NAMALWA (cell line): Measurements from ENCODE around the gene KIF21A.
A peak's percentile ranks its signal among the peaks of the same experiment; 100 is the strongest.

Source experiments
- DNase-seq: peaks from one replicate; pipeline ENCODE4 v3.0.0-alpha.2; 2015; ENCODE audit warnings: low spot score

KIF21A gene

GRCh38 chr12:39389399-39390150, 53.3 kb downstream of the KIF21A start:
- DNase-seq, result no peak

DNA sequence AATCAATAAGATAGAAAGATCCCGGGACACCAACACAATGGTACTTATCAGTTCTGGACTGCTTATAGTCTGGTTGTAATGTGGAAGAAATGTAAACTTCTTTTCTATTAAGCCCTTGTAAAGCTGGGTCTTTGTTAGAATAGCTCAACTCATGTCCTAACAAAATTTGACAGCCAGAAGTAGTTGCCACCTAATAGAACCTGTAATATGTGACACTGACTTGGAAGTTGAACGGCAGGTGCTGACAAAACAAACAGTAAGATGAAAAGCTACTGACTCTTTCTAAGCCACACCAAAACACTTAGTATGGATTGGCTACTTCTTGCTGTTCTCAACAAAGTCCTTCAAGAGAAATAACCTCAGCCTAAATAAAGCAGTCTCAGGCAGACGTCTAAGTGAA, 56.6 kb downstream of the KIF21A start:
- DNase-seq, result no peak

DNA sequence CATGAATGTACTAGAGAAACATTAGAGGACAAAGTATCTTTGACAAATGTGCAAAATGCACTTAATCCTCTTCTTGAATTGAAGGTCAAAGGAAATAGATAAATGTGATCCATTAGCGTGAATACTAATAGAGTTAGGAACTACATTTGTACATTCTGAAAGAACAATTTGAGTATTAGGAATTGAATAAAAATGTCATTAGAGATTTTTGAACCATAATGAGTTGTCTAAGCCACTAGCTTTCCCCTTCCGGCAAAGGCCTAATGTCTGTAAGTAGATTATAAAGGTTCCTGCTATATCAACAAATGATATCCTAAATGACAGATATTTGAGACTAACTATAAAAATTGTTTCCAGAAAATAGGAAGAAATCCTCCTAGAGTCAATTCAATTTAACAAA, 59.8 kb downstream of the KIF21A start:
- no peak for DNase-seq

DNA sequence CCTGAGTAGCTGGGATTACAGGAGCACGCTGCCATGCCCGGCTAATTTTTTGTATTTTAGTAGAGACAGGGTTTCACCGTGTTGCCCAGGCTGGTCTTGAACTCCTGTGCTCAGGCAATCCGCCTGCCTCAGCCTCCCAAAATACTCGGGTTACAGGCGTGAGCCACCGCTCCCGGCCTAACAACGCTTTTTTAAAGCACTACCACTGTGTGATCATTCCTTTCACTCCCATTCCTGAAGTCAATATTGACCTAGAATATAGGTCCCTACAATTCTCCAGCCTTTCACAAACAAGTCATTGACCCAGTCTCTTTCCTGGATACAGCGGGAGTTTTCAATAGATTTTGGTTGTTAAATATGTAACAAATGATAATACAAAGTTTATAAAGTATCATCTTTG, 62.8 kb downstream of the KIF21A start:
- DNase-seq, result no peak

DNA sequence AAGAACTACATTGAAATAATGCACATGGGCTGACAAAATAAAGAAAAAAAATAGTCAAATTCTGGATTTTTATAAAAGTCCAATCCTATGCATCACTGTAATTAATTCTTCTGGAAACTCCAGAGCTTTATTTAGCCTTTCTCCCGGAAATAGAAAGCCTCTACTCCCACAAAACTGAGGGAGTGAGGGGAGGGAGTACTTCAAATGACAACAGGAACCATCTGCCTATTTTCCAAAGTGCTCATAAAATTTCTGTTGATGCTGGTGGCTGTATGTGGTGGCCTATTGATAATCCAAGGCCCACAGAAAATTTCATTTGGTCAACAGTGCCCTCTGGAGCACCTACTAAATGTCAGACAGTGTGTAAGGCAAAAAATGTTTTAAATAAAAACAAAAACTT, 64.6 kb downstream of the KIF21A start:
- no peak for DNase-seq

GRCh38 chr12:39375206-39375808, 67.6 kb downstream of the KIF21A start:
- DNase-seq, result peak; percentile 12

- no peak for DNase-seq
These were observed 70.0 kb downstream of the KIF21A start for GRCh38 chr12:39372929-39373328.

DNA sequence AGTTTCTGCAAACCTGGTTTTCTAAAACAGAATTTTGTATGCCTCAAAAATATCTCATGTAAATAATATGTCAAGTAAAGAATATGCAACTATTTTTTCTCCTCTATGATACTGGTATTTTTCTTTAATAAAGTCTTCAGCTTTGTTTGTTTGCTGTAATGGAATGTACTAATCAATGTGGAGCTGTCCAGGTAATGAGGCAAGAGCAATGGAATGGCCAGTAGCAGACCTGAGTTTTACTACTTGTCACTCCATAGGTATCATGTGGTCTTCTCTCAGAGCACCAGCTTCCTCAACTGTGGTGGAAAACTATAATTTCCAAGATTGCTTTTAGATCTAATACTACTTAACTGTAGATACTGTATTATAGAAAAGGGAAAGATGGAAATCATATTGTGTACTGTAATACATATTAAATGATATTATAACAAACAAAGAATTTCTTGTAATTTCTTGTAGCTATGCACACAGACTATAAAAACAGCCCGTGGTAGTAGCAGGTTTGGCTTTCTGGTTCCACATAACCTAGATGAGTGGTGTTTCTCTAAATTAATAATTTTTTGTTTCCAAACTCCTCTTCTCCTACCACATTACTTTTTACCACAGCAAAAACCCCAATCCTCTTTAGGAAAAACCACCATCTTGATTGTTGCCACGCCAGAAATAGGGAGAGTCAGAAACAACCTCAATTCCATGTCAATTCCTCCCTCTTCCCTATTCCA, 70.6 kb downstream of the KIF21A start:
- DNase-seq, result no peak

- DNase-seq, result no peak
These were observed 73.2 kb downstream of the KIF21A start for GRCh38 chr12:39369756-39370155.

DNA sequence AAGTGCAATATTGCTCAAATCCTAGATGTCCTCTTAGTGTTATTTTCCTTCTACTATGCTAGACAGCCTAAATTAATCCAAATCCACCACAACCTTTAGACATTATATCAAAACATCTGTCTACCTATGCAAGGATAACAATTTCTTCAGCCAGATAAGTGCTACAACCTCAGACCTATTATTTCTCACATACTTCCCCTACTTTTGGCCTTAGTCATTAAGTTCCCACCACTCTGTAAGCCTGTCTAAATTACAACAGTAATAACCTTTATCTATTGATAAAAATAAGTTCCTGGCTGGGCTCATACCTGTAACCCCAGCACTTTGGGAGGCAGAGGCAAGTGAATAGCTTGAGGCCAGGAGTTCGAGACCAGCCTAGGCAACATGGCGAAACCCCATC, 74.0 kb downstream of the KIF21A start:
- no peak for DNase-seq

DNA sequence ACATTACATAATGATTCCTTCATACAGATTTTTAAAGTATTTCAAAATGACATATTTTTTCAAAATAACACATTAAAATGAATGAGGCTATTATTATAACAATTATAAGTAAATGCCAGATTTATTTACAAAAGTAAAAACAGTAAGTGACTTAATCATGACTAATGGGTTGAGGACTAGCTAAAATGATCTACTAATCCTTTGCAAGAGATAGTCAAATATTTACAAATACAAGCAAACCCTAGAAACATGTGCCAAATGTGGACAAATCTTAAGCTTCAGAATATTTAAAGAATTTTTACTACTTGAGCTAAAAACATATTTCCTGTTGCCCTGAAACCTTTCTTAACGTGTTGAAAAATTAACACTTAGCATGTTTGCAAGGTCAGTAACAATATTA, 74.8 kb downstream of the KIF21A start:
- no peak for DNase-seq

DNA sequence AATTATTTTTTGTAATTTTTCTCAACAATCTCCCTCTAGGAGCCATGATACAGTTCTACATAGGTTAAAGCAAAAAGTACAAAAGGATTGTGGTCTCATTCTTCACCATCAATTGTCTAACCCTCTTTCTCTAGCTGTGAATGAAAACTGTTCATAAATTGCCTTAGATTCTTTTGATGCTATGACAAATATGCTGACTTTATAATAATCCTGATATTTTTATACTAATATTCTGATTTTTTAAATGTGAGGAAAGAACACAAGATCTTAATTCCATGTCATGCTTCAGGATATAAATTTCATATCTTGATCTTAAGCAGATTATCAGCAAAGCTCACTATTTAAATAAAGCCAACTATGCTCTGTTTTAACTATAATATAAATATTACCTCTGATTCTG, 75.4 kb downstream of the KIF21A start:
- DNase-seq, result no peak

DNA sequence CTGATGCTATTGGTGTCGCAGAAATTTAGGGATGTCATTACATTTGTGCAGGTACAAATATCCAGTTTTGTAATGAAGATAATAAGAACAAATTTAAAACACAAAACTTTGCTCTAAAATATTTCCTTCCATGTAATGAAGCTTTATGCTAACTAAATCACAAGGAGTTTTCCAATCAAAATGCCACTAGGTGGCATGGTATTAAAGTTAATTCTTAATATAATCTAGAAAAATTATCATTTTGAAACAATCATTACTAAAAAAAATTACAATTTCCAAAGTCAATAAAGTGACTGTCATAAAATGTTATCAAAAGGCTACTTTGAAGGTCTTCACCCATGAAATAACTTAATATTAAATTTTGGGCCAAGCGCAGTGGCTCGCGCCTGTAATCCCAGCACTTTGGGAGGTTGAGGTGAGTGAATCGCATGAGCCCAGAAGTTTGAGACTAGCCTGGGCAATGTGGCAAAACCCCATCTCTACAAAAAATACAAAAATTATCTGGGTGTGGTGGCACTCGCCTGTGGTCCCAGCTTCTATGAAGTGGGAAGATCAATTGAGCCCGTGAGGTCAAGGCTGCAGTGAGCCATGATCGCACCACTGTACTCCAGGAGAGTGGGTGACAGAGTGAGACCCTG, 77.4 kb downstream of the KIF21A start:
- DNase-seq, result no peak

DNA sequence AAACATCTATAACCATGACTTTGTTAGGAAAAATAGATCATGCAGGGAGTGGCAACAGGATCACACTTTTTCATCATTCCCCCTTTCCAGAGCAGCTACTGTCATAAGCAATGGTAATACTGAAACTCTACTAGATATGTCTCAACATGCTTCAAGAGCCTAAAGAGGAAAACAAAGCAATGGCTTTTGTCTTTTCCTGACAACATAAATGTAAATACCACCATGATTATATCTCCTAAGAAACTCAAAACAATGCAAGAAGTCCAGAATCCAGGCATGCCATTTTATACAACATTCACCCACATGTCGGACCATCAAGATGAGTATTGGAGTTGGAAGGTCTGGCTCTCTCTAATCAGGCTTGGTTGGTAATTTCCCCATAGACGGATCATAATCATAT, 78.7 kb downstream of the KIF21A start:
- no peak for DNase-seq

DNA sequence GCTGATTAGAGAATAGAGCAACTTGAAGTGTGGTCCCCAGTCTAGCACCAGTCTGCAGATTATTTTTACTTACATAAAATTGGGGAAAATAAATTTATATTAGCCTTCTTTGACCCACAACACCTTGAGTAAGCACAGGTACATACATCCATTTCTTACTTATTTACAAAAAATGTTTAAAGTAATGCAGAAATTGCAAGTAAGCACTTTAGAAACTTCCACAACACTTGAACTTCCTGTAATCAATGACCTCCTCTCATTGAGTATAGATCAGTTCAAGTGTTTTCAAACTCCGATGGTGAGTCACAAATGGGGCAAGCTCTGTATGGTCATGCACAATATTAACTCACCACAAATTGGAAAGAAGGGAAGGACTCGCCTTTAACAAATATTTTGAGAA, 83.3 kb downstream of the KIF21A start:
- DNase-seq, result no peak

DNA sequence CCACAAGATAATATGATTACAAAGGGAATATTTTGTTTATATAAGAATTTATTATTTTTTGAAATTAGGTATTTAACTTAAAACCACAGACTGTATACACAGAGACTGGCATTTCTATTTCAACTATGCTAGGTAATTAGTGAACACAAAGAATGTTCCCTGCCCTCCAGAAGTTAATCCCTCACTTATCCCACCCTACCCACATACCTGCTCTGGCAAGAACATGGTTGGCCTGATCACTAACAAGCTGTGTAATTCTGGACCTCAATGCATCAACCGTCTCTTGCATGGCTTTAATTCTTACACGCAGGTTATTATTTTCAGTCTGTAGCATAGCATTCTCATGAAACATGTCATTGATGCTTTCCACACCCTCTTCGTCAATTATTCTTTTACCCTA, 85.9 kb downstream of the KIF21A start:
- DNase-seq, result no peak

DNA sequence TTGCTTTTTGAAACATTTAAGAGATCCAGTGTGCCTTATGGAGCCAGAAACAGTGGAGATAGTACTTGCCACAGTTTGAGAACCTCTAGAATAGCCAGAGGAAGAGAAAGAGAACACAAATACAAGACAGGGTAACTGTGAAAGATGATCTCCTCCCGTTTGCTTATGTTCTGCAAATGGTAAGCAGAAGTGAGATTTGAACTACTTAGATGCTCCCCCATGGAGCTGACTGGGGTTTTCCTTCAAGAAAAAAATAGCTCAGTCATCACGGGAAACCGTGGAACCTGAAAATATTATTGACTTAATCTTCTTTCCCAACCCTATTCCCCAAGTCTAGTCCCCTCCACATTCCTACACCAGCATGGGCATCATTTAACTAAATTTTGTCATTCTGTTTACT, 87.1 kb downstream of the KIF21A start:
- DNase-seq, result no peak

GRCh38 chr12:39354955-39355354, 88.0 kb downstream of the KIF21A start:
- no peak for DNase-seq

DNA sequence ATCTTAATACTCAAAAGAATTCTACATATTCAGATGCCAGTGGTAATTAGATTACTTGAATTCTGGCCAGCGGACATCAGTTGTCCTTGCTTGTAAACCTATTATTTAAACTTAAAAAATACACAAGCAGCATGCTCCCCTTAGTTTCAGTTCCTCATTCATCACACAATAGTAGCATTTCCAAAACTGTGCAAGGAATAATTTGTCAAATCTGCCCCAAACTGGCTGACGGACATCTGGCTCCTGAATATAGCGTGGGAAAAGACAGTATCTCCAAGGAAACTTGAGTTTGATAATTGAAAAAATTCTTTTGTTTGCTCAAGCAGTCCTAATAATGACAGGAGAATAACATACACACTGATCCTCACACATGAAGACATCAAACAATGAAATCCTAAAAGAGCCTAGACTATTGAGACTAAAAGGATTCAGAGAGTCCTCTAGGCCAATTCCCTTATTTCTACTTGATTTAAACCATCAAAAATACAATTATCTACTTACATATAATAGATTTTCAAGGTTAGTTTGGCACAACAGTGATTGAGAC, 90.4 kb downstream of the KIF21A start:
- peak; percentile 4 for DNase-seq

DNA sequence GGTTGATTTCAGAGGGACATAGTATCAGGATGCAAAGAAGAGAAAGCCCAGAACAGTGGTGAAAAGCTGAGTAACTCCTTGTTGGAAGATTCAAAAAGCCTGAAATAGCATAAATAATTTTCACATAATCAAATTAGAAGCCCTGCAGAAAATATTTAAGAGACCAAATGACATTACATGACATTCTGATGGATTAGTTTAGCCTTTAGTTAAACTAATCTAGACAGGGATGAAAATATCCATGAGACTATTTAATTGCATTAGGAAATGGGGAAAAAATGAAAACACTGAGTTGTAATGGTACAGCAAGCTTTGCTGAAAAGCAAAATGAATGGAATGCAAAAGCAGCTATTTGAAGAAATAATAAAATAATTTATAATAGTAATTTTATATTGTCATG, 91.8 kb downstream of the KIF21A start:
- DNase-seq, result no peak

DNA sequence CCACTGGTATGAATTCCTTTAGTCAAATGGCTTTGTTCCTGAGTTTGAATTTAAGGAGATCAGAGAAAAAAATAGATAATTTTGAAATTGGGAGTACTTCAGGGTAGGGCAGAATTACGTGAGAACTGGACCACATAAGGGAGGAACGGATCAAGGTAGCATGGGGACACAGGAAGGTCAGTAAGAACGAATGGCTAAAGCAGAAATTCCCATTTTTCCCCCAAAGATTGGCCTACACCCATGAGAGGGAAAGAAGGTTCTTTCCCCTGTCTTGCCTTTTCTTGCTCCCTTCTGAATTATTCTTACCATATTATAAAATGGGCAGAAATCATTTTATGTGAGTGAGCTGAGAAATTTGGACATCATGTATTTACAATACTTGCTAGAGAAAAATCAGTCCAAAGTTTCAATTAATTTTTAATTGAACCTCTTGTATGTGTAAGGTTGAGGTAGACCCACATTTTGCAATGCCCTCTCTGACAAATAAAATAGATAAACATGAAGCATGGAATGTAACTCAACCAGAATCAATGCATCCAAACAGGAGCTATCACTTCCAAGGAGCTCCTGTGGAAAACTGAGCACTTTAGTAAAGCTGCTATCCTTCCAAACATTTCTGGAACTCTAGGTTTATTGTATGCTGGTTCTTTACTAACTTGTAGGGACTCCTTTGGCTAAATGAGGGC, 93.8 kb downstream of the KIF21A start:
- DNase-seq, result no peak

- no peak for DNase-seq
These were observed 94.4 kb downstream of the KIF21A start for GRCh38 chr12:39348523-39348922.
